Liver (tissue), 9 donors: ENCODE data around the gene EHMT1. TPM values are rescaled to one million over a fixed set of nuclear protein-coding genes. Genes with fewer than 3 reads are reported as not detected.

Experiments
- DNase-seq: peaks from one replicate; pipeline ENCODE4 v3.0.0-alpha.2; 2017; ENCODE audit warnings: low spot score
- H3K27ac ChIP-seq, 2 donors: one replicate each; pipeline ENCODE4 v1.7.0; 2013; ENCODE audit warnings: inconsistent platforms in 2 of 2, low read length in 2 of 2, control low read depth in 1 of 2, low read depth in 1 of 2, mild to moderate bottlenecking in 1 of 2
- H3K27me3 ChIP-seq, 4 donors: one replicate each; pipeline versions ENCODE4 v1.6.1 to v1.7.0; 2013; ENCODE audit warnings: low read length in 3 of 4, inconsistent platforms in 1 of 4, mild to moderate bottlenecking in 1 of 4, moderate library complexity in 1 of 4; ENCODE audit not compliant: control insufficient read depth in 4 of 4, insufficient read depth in 4 of 4
- H3K36me3 ChIP-seq, 4 donors: one replicate each; pipeline versions ENCODE4 v1.6.1 to v1.7.0; 2013; ENCODE audit warnings: low read length in 3 of 4, mild to moderate bottlenecking in 3 of 4, low read depth in 1 of 4, moderate library complexity in 1 of 4; ENCODE audit not compliant: control insufficient read depth in 4 of 4, insufficient read depth in 3 of 4
- H3K4me1 ChIP-seq, 4 donors: one replicate each; pipeline versions ENCODE4 v1.6.1 to v1.7.0; 2013; ENCODE audit warnings: low read length in 3 of 4, mild to moderate bottlenecking in 3 of 4, moderate library complexity in 1 of 4; ENCODE audit not compliant: control insufficient read depth in 4 of 4, insufficient read depth in 4 of 4
- H3K4me3 ChIP-seq, 3 donors: one replicate each; pipeline versions ENCODE4 v1.6.1 to v1.7.0; 2013; ENCODE audit warnings: low read length in 3 of 3, control low read depth in 1 of 3, low read depth in 1 of 3, mild to moderate bottlenecking in 1 of 3
- H3K9ac ChIP-seq, 2 donors: one replicate each; pipeline ENCODE4 v1.7.0; 2013; ENCODE audit warnings: low read length in 2 of 2, mild to moderate bottlenecking in 2 of 2, moderate library complexity in 2 of 2, control low read depth in 1 of 2, low read depth in 1 of 2
- H3K9me3 ChIP-seq, 4 donors: one replicate each; pipeline versions ENCODE4 v1.6.1 to v1.7.0; 2013; ENCODE audit warnings: low read length in 3 of 4; ENCODE audit not compliant: control insufficient read depth in 4 of 4
- CTCF ChIP-seq: fragments of 150-350 bp; IDR thresholded peaks from 2 replicates; pipeline ENCODE4 v1.5.1; 2017; ENCODE audit warnings: improper control_type of control experiment, low read depth, low read length; ENCODE audit not compliant: missing input control
- EGR1 ChIP-seq, 2 donors: IDR thresholded peaks; 2 replicates each; pipeline ENCODE4 v1.6.1; 2016 to 2018; ENCODE audit warnings: antibody characterized with exemption in 2 of 2, low read depth in 2 of 2
- FOXA1 ChIP-seq: IDR thresholded peaks from 2 replicates; pipeline ENCODE4 v1.6.1; 2016; ENCODE audit warnings: antibody characterized with exemption
- HNF4G ChIP-seq: IDR thresholded peaks from 2 replicates; pipeline ENCODE4 v1.6.1; 2016; ENCODE audit warnings: antibody characterized with exemption
- JUND ChIP-seq, 2 donors: IDR thresholded peaks; 2 replicates each; pipeline ENCODE4 v1.6.1; 2016; ENCODE audit warnings: antibody characterized with exemption in 2 of 2
- MAX ChIP-seq: IDR thresholded peaks from 2 replicates; pipeline ENCODE4 v1.6.1; 2016; ENCODE audit warnings: antibody characterized with exemption
- RAD21 ChIP-seq, 2 donors: IDR thresholded peaks; 2 replicates each; pipeline ENCODE4 v1.6.1; 2016; ENCODE audit warnings: antibody characterized with exemption in 2 of 2, mild to moderate bottlenecking in 2 of 2
- REST ChIP-seq: IDR thresholded peaks from 2 replicates; pipeline ENCODE4 v1.6.1; 2016; ENCODE audit warnings: antibody characterized with exemption, mild to moderate bottlenecking
- RXRA ChIP-seq, 2 donors: IDR thresholded peaks; 2 replicates each; pipeline ENCODE4 v1.6.1; 2017 to 2018; ENCODE audit warnings: antibody characterized with exemption in 2 of 2, mild to moderate bottlenecking in 1 of 2
- SP1 ChIP-seq: IDR thresholded peaks from 2 replicates; pipeline ENCODE4 v1.6.1; 2018; ENCODE audit warnings: antibody characterized with exemption, mild to moderate bottlenecking
- TAF1 ChIP-seq: conservative IDR thresholded peaks from 2 replicates; pipeline ENCODE4 v1.6.1; 2016; ENCODE audit warnings: antibody characterized with exemption, mild to moderate bottlenecking
- YY1 ChIP-seq: IDR thresholded peaks from 2 replicates; pipeline ENCODE4 v1.6.1; 2016; ENCODE audit warnings: antibody characterized with exemption, mild to moderate bottlenecking
- ZBTB33 ChIP-seq: IDR thresholded peaks from 2 replicates; pipeline ENCODE4 v1.6.1; 2016; ENCODE audit warnings: antibody characterized with exemption
- WGBS: extraction: QIAGEN DNeasy Blood & Tissue Kit; methylation state at CpG from one replicate; pipeline ENCODE4 v1.1.7; 2013; 5-methylcytosine and 5-hydroxymethylcytosine counted together
- polyA plus RNA-seq, 2 donors: library from polyadenylated mRNA; stranded (reverse) in 1 of 2; unstranded in 1 of 2; fragments of 200-250 nt in 1 of 2; fragments of >200 nt in 1 of 2; fragmentation: Nextera tagmentation in 1 of 2; extraction: Ambion mirVana in 1 of 2; gene quantifications; one replicate each; pipeline versions ENCODE4 v1.2.1 to v1.2.3, GENCODE V29; 2013 to 2015
- total RNA-seq, 2 donors: library from RNA; depleted of rRNA; stranded (reverse); fragments of >200 nt; gene quantifications; one replicate each; pipeline ENCODE4 v1.2.3, GENCODE V29; 2014
- donor health status: healthy.
- donor health status: healthy.
- donor health status: healthy.
- donor health status: healthy.
- donor health status: healthy.

Gene EHMT1
- total and polyA plus RNA-seq, 4 donors, result 16.1 to 48.2 (median 27.3) TPM

- WGBS, result 79% methylated on average over 20 of the region's 20 CpGs
Measured at GRCh38 chr9:137879052-137879451, 260.2 kb downstream of the EHMT1 start.

GRCh38 chr9:137879566-137880150 is 260.9 kb downstream of the EHMT1 start:
- H3K9ac ChIP-seq, result no peak overlapping the region
- TF ChIP-seq MAX, result no peak
- 88% methylated on average over 8 of the region's 8 CpGs for WGBS
- no peak overlapping the region for H3K4me3 ChIP-seq
- H3K36me3 ChIP-seq, result no peaks in the 10 kb centered on the region
- H3K27ac ChIP-seq, result no peak overlapping the region
- H3K9me3 ChIP-seq, result no peaks in the 10 kb centered on the region
- H3K4me1 ChIP-seq, result peaks cover 3 to 6% (median 4%) of the 10 kb centered on the region in 4 donors
- DNase-seq, result no peak
- peaks cover 0 to 12% (median 1%) of the 10 kb centered on the region in 4 donors for H3K27me3 ChIP-seq

More at GRCh38 chr9:137879052-137879451, 260.2 kb downstream of the EHMT1 start:
- no peak for TF ChIP-seq FOXA1
- TF ChIP-seq RAD21 (IDR thresholded peaks at IDR 0.05), result no peak
- no peak for TF ChIP-seq CTCF
- TF ChIP-seq HNF4G, result no peak
- TF ChIP-seq SP1, result no peak
- TF ChIP-seq ZBTB33, result no peak
- no peak for TF ChIP-seq RXRA (IDR thresholded peaks at IDR 0.05)
- Histone ChIP-seq H3K9ac (no peak overlapping the region), H3K4me3 (no peak overlapping the region), H3K4me1 (peaks cover 3 to 6% (median 4%) of the 10 kb centered on the region in 4 donors), H3K27ac (no peak overlapping the region), H3K36me3 (no peaks in the 10 kb centered on the region), H3K27me3 (peaks cover 0 to 12% (median 1%) of the 10 kb centered on the region in 4 donors), H3K9me3 (no peaks in the 10 kb centered on the region)
- no peak for DNase-seq

GRCh38 chr9:137880160-137880975 is 261.6 kb downstream of the EHMT1 start:
- WGBS, result 80% methylated on average over 16 of the region's 16 CpGs
- Histone ChIP-seq H3K27me3 (peaks cover 0 to 12% (median 1%) of the 10 kb centered on the region in 4 donors), H3K9ac (no peak overlapping the region), H3K4me3 (no peak overlapping the region), H3K27ac (no peak overlapping the region), H3K4me1 (peaks cover 3 to 6% (median 4%) of the 10 kb centered on the region in 4 donors), H3K9me3 (no peaks in the 10 kb centered on the region), H3K36me3 (no peaks in the 10 kb centered on the region)
- TF ChIP-seq EGR1 (IDR thresholded peaks at IDR 0.05; ENCODE audit: low read depth in 2 of 2), result no peak
- no peak for TF ChIP-seq JUND (IDR thresholded peaks at IDR 0.05)
- no peak for TF ChIP-seq RXRA (IDR thresholded peaks at IDR 0.05)
- no peak for TF ChIP-seq REST
- no peak for TF ChIP-seq TAF1
- no peak for TF ChIP-seq RAD21 (IDR thresholded peaks at IDR 0.05)
- TF ChIP-seq YY1, result no peak
- no peak for TF ChIP-seq CTCF
- DNase-seq, result no peak
